Measurements from ENCODE around the gene RAMACL. TPM values are rescaled to one million over a fixed set of nuclear protein-coding genes. Genes with fewer than 3 reads are reported as not detected.

The RAMACL gene
- total RNA-seq, 4 donors from 2014 or later, result 0.93 to 2.1 (median 1.5) TPM

DNA sequence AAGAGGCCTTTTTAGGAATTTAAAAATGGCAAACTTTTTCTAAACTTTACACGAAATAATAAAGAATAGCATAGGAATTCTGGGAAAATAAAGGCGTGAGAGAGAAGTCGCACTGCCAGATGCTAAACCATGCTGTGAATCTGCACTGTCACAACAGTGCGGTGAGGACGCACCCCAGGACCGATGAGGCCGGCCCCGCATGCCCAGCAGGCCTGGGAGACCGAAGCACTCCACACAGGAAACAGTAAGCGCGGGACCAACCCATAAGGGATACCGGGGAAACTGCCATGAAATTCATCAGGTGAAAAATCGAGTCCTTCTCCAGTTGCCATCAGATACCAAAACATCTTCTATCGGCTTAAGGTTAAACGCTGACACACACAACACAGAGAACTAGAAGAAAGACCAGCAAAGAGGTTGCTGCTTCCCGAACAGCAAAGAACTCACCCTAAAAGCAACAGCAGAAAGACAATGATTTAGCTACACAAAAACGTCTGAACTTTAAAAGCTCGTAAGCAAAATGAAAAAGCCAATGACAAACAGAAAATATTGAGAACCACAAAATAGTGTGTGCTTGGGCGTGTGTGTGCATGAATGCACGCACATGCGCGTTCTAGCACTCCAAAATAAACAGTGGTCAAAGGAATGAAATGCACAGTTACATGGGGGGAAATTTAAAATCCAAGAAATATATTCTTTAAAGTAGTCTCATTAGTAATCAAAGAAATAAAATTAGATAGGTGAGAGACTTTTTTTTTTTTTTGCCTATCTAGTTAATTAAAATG is 15.4 kb downstream of the RAMACL start:
- intact Hi-C loops (cut with DNase I; ENCODE audit: low total_unique reads), result no loop called here
- DNase-seq (ENCODE audit: low spot score in 2 of 2), result peak in 1 of 2 donors; percentile 18
- TF ChIP-seq, protein P1, sequence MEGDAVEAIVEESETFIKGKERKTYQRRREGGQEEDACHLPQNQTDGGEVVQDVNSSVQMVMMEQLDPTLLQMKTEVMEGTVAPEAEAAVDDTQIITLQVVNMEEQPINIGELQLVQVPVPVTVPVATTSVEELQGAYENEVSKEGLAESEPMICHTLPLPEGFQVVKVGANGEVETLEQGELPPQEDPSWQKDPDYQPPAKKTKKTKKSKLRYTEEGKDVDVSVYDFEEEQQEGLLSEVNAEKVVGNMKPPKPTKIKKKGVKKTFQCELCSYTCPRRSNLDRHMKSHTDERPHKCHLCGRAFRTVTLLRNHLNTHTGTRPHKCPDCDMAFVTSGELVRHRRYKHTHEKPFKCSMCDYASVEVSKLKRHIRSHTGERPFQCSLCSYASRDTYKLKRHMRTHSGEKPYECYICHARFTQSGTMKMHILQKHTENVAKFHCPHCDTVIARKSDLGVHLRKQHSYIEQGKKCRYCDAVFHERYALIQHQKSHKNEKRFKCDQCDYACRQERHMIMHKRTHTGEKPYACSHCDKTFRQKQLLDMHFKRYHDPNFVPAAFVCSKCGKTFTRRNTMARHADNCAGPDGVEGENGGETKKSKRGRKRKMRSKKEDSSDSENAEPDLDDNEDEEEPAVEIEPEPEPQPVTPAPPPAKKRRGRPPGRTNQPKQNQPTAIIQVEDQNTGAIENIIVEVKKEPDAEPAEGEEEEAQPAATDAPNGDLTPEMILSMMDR (IDR thresholded peaks at IDR 0.05), result no peak
- no peak for TF ChIP-seq POLR2A (IDR thresholded peaks at IDR 0.05)
- H3K4me3 ChIP-seq (ENCODE audit: low read depth, poor library complexity, severe bottlenecking), result no peak overlapping the region
- WGBS, 2 donors, result 88 to 89% methylated on average over 22 of the region's 22 CpGs

DNA sequence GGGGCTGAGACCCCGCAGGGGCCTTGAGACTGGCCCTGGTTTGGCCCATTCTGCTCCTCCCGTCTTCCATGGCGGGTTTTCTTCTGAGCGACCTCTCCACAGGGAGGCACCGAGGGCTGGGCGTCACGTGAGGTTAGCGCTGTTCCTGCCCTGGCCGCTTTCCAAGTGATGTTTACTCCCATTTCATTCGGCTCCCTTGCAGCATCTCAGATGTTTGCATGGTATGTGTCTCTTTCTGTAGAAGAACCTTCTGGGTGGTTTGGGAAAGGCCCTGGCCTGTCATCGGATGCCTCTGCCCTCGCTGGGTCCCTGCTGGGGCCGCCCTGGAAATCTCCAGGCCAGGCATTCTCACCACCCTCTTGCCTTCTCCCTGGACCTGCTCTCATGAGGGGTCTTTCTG is 17.3 kb downstream of the RAMACL start:
- peak in 1 of 2 donors; percentile 75 for DNase-seq (ENCODE audit: low spot score in 2 of 2)
- TF ChIP-seq POLR2A (IDR thresholded peaks at IDR 0.05), result no peak
- TF ChIP-seq, protein P1 (IDR thresholded peaks at IDR 0.05), result no peak
- intact Hi-C loops (cut with DNase I; ENCODE audit: low total_unique reads), result no loop called here
- 87 to 96% methylated on average over 13 of the region's 13 CpGs for WGBS, 2 donors
- no peak overlapping the region for H3K4me3 ChIP-seq (ENCODE audit: low read depth, poor library complexity, severe bottlenecking)

DNA sequence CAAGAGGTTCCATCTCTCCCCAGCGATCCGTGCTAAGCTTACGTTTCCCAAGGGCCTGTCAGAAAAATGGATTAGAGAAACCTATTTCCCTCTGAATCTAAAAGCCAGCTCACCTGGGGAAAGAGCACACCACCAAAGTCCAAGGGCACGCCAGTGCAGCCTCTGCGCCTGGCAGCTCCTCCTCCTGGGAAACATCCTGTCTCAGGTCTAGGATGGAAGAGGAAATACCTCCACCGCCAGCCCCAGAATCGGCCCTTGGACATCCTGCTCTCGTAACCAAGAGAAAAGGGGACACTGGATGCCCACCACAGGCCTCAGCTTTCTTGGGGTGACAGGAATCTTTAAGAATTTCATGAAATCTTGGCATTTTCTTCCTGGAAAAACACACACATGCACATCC is 18.7 kb downstream of the RAMACL start:
- no peak for TF ChIP-seq POLR2A (IDR thresholded peaks at IDR 0.05)
- TF ChIP-seq, protein P1 (IDR thresholded peaks at IDR 0.05), result no peak
- H3K4me3 ChIP-seq (ENCODE audit: low read depth, poor library complexity, severe bottlenecking), result no peak overlapping the region
- intact Hi-C loops (cut with DNase I; ENCODE audit: low total_unique reads), result no loop called here
- 92 to 93% methylated on average over 8 of the region's 8 CpGs for WGBS, 2 donors
- peak in 1 of 2 donors; percentile 59 for DNase-seq (ENCODE audit: low spot score in 2 of 2)

DNA sequence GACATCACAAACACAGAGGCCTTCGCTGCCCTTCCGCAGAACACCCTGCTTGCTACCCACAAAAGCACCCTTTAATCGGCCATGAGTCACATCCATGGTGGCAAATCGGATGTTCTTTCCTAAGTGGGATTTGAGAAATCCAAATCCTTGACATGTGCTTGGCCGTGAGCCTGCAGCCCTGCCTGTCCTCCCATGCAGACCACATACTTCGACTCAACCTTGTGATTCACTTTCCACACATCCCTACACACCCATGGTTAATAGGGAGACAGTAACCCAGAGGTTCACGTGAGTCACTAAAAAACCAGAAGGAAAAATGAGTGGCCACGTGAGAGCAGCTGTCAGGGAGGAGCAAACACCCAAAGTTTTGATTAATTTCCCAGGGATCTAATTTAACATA is 19.4 kb downstream of the RAMACL start:
- intact Hi-C loops (cut with DNase I; ENCODE audit: low total_unique reads), result no loop called here
- WGBS, 2 donors, result 64 to 72% methylated on average over 8 of the region's 8 CpGs
- TF ChIP-seq, protein P1 (IDR thresholded peaks at IDR 0.05), result no peak
- TF ChIP-seq POLR2A (IDR thresholded peaks at IDR 0.05), result no peak
- DNase-seq (ENCODE audit: low spot score in 2 of 2), result peak; percentile 68 to 91
- H3K4me3 ChIP-seq (ENCODE audit: low read depth, poor library complexity, severe bottlenecking), result no peak overlapping the region

DNA sequence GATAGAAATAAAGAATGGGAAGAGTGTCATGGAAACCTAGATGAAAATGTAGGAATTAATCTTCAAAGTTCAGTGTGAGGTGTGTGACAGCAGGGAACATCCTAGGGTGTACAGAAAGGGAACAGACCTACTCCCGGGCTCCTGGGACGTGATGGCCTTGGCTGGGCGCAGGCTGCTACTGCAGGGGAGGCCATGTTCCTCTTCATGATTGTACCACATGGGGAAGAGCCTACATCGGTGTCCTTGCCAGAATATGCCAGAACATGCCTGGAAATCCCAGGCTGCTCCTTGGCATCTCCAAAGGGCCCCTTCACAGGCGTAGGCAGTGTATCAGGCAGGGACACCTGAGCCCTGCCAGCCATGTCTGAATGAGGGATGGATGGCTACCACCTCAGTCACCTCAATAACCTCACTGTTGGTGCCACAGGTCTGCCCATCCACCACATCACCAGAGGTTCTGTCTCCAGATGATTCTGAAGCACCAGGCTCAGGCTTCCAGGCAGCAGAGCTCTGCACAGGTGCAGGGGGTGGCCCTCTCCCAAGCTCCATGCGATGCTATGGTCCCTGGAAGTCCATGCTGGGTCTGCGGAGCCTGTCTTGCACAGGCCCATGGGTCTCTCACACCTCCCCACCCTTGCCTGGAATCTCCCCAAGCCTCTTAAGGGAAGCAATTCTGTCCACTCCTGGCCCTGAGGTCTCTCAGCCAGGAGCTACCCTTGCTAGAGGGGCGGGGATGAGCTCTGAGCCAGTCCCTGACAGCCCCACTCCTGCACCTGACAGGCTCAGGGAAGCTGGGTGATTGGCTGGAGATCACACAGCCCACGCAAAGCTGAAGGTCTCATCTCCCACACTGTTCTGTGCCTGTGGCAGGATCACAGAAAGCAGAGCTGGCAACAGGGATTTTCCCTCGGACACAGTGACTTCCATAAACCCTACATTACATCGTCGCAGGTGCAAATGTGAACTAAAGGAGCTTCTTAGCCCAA is 20.2 kb downstream of the RAMACL start:
- 91% methylated on average over 9 to 10 of the region's 12 CpGs for WGBS, 2 donors
- intact Hi-C loops (cut with DNase I; ENCODE audit: low total_unique reads), result no loop called here
- H3K4me3 ChIP-seq (ENCODE audit: low read depth, poor library complexity, severe bottlenecking), result no peak overlapping the region
- DNase-seq (ENCODE audit: low spot score in 2 of 2), result peak in 1 of 2 donors; percentile 67
- TF ChIP-seq, protein P1 (IDR thresholded peaks at IDR 0.05), result no peak
- no peak for TF ChIP-seq POLR2A (IDR thresholded peaks at IDR 0.05)
